ENCODE data around the gene CYP3A7.
"Not testable (repeated sequence)": the region's sequence is repeated elsewhere in the genome, so short reads cannot be mapped to it uniquely, and the experiment has no call there.

The CYP3A7 gene

DNA sequence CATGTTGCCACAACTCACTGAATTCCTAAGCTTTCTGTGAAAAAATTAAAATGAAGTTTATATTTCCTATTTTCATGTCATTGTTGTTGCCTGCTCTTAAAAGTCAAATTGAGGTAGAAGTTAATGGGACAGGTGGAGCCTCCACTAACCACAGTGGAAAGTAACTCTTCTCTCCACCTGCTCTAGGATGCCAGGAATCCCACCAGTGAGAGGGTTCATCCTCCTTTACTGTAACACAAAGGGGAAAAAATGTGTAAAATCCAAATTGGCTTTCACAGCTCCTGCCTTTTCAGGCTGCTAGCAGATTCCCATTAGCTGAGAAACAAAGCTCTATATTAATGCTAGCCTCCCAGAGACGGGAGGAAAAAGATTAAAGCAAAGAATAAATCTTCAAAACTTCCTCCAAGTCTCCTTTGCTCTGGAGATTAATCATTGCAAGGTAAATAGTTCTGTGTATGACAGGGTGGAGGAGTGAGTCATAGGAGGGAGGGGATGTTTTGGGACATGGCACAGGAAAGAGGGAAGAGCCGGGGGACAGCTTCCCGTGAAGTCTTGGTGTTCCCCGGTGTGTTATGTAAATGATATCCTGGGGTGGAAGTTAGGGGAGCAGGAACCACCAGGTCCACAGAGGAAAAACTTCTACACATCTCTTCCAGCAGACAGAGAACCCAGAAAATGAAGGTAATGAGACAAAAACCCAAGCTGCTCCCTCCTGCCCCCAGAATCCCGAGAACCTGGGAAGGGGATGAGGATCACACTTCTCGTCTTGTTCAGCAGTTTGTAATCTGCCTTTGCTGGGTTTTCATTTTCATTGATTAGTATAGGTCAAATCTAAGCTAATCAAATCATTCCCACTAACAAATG, 35.9 kb downstream of the CYP3A7 start:
- DNase-seq: not testable (repeated sequence)

DNA sequence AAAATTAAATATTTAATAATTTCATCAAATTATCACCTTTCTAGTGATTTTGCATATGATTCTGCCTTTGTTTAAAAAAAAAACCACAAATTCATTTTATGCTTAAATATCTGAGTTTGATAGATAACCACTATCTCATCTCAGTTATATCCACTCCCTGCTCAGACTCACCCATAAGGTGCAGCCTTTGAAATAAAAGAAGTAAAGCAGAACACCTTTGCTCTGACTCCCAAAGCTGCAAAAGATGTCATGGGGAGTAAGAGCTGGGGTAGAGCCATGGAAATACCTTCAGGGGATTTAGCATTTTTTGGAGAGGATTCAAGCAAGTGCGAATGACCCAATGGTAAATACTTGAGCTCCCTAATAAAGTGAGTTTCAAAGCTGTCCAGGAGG, 40.1 kb downstream of the CYP3A7 start:
- DNase-seq: no peak

DNA sequence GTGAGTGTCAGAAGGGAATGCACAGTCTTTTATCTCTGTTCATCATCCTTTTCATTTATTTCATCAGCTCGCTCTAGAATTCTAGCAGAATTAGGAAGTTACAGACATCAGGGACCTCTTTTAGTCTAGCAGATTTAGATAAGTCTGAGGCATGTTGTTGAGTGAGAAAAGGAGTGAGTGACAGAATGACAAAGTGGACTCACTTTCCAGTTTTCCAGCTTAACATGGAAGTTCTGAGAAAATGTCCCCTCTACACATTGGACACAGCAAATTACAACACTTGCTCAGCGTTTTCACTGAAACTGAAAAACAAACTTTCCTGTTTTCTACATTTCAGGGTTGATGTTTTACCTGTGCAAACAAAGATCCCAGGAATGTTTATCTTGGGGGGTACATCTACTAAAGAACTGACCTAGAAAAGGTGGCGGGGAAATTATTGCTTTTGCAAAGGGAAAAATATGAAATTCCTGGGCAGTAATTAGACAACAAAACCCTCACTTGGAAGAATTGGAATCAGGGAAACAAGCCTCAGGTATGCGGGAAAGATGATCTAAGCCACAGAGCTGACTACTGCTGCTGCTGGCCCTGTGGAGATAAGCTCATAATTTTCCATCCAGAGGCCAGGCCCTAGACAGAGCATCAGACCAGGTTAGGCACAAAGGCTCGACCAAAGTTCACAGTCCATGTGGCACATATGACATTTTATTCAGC, 40.6 kb downstream of the CYP3A7 start:
- DNase-seq: no peak

DNA sequence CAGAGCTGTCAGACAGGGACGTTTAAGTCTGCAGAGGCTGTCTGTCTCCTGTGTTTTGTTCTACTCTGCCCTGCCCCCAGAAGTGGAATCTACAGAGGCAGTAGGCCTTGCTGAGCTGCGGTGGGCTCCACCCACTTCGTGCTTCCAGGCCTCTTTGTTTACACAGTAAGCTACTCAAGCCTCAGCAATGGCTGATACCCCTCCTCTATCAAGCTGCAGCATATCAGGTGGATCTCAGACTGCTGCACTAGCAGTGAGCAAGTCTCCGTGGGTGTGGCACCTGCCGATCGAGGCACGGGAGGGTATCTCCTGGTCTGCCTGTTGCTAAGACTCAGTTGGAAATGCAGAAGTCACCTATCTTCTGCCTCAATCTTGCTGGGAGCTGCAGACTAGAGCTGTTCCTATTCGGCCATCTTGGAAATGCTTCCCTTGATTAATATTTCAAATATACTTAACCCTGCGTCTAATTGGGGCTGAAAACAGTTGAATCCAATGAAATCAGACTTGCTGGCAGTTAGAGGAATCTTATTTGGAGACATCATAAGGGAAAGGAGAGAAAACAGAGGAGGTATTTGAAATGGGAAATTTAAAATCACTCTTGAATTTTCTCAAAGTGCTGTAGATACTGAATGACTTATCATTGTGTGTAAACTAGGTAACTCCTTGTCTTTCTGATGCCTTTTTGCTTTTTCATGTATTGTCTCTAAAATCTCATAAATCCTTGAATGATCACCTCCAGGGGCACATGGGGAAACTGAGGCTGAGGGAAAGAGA, 41.4 kb downstream of the CYP3A7 start:
- DNase-seq: no peak

DNA sequence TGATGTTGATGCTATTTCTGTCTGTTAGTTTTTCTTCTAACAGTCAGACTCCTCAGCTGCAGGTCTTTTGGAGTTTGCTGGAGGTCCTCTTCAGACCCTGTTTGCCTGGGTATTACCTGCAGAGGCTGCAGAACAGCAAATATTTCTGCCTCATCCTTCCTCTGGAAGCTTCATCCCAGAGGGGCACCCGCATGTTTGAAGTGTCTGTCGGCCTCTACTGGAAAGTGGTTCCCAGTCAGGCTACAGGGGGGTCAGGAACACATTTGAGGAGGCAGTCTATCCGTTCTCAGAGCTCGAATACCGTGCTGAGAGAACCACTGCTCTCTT, 41.9 kb downstream of the CYP3A7 start:
- no peak for DNase-seq

DNA sequence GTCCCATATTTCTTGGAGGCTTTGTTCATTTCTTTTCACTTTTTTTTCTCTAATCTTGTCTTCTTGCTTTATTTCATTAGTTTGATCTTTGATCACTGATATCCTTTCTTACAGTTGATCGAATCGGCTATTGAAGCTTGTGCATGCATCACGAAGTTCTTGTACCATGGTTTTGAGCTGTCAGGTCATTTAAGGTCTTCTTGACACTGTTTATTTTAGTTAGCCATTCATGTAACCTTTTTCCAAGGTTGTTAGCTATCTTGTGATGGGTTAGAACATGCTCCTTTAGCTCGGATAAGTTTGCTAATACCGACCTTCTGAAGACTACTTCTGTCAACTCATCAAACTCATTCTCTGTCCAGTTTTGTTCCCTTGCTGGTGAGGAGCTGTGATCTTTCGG, 42.4 kb downstream of the CYP3A7 start:
- not testable (repeated sequence) for DNase-seq

DNA sequence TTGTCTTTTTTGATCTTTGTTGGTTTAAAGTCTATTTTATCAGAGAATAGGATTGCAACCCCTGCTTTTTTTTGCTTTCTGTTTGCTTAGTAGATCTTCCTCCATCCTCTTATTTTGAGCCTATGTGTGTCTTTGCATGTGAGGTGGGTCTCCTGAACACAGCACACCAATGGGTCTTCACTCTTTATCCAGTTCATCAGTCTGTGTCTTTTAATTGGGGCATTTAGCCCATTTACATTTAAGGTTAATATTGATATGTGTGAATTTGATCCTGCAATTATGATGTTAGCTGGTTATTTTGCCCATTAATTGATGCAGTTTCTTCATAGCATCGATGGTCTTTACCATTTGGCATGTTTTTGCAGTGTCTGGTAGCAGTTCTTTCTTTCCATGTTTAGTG, 43.3 kb downstream of the CYP3A7 start:
- DNase-seq: not testable (repeated sequence)

DNA sequence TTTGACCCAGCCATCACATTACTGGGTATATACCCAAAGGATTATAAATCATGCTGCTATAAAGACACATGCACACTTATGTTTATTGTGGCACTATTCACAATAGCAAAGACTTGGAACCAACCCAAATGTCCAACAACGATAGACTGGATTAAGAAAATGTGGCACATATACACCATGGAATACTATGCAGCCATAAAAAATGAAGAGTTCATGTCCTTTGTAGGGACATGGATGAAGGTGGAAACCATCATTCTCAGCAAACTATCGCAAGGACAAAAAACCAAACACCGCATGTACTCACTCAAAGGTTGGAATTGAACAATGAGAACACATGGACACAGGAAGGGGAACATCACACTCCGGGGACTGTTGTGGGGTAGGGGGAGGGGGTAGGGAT, 44.1 kb downstream of the CYP3A7 start:
- not testable (repeated sequence) for DNase-seq

DNA sequence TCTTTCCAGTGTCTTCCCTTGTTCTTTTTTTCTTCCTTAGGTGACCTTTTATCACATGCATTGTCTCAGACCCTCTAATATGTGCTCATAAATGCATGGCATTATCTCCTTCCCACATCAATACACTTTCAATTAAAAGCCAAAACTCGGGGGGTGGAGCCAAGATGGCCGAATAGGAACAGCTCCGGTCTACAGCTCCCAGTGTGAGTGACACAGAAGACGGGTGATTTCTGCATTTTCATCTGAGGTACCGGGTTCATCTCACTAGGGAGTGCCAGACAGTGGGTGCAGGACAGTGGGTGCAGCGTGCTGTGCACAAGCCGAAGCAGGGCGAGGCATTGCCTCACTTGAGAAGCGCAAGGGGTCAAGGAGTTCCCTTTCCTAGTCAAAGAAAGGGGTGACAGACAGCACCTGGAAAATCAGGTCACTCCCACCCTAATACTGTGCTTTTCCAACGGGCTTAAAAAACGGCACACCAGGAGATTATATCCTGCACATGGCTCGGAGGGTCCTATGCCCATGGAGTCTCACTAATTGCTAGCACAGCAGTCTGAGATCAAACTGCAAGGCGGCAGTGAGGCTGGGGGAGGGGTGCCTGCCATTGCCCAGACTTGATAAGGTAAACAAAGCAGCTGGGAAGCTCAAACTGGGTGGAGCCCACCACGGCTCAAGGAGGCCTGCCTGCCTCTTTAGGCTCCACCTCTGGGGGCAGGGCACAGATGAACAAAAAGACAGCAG, 49.0 kb downstream of the CYP3A7 start:
- not testable (repeated sequence) for DNase-seq

DNA sequence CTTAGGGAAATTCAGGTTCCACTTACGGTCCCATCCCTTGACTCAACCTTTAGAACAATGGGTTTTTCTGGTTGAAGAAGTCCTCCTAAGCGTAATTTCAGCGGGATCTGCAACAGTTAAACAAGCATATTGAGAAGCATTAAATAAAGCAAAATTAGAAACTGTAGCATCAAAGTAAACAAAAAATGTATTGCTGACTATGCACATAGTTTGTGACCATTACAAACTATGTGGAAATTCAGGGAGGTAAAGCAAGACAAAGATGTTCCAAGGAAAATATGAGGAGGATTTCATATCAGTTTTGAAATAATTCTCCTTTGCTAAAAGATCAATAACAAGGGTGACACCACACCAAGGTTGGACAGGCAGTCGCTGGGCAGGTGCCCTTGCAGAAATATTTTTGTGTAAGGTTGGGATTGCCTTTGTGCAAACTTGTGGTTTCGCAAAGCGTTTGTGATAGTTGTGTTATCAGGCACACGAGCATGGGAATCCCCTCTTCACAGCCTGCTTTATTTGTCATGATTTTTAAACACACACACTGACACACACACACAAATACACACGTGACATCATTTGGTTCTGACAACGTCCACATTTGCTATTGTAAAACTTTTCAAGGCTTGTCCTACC, 49.8 kb downstream of the CYP3A7 start:
- DNase-seq: no peak

DNA sequence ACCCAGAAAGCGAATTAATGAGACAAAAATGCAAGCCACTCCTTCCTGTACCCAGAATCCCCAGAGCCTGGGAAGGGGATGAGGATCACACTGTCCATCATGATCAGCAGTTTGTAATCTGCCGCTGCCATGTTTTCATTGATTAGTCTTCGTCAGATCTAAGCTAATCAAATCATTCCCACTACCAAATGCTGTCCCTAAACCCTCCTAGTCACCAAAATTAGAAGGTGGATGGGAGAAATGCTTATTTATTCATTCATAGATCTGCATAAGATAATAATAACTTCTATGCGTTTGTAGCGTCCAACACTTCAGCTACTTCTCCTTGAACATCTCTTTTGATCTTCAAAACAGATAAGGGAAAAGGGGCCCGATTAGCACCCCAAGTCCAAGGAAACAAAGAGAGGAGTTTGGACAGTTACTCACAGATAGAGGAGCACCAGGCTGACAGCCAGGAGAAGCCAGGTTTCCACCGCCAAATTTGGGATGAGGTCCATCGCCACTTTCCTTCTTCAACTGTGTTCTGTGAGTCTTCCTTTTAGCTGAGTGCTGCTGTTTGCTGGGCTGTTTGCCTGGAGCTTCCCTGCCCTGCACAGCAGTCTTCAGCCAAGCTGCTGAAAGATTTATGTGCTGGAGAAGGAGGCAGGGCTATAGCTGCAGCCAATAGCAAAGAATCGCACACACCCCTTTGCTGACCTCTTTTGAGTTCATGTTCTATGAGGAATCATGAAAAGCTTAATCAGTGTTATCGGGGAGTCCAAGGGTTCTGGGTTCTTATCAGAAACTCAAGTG, 55.4 kb downstream of the CYP3A7 start, which contains the start of gene CYP3A5:
Gene CYP3A5, minus strand, starts transcription at position 597 of the 792 bp plus-strand sequence. Its CDS starts 100 bp downstream, at position 497.
- no peak for DNase-seq

DNA sequence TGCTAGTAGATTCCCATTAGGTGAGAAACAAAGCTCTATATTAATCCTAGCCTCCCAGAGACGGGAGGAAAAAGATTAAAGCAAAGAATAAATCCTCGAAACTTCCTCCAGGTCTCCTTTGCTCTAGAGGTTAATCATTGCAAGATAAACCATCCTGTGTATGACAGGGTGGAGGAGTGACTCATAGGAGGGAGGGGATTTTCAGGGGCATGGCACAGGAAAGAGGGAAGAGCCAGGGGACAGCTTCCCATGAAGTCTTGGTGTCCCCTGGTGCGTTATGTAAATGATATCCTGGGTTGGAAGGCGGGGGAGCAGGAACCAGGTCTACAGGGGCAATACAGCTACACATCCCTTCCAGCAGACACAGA, 56.0 kb downstream of the CYP3A7 start:
- no peak for DNase-seq

DNA sequence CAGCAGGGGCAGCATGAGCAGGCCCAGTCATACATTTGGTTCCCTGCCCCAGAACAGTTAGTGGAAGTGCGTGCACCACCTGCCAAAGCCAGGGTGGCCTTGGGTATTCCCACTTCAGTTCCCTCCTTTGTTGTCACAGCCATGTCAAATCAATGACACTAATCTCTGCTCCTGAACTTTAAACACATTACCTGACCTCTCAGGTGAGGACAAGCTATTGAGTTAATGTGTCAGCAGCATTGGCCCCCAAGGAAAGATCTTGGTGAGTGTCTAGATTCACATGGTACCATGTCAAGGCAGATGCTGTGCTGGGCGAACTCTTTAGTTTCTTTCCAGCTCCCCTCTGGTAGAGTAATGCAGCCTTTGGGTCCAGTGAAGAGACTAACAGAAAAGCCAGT, 57.3 kb downstream of the CYP3A7 start:
- no peak for DNase-seq

DNA sequence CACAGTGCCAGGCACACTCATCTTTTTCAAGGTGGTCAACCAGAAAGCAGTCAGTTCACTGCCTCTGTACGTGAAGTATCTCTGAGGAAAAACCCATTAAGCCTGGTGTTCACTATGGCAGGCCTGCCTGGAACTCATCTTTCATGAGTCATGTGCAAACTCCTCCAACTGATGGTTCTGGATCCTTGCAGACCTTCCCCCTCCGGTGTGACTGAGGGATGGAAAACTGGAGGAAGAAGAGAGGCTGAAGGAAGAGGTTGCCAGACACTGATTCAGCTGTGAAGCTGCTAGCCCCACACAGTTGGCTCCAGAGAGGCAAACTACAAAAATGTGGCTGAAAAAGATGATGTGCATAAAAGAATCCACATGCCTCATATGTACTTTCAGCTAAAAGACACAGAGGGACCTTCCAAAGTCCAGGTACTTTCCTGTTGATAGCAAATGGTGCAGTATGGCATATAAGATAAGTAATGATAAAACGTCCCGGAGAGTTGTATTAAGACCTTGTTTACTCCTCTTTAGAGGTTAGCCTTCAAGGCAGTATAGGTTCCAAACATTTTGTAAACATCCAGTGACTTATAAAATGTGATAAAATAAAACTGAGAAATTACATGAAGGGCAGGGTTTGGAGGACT, 57.9 kb downstream of the CYP3A7 start:
- DNase-seq: no peak

DNA sequence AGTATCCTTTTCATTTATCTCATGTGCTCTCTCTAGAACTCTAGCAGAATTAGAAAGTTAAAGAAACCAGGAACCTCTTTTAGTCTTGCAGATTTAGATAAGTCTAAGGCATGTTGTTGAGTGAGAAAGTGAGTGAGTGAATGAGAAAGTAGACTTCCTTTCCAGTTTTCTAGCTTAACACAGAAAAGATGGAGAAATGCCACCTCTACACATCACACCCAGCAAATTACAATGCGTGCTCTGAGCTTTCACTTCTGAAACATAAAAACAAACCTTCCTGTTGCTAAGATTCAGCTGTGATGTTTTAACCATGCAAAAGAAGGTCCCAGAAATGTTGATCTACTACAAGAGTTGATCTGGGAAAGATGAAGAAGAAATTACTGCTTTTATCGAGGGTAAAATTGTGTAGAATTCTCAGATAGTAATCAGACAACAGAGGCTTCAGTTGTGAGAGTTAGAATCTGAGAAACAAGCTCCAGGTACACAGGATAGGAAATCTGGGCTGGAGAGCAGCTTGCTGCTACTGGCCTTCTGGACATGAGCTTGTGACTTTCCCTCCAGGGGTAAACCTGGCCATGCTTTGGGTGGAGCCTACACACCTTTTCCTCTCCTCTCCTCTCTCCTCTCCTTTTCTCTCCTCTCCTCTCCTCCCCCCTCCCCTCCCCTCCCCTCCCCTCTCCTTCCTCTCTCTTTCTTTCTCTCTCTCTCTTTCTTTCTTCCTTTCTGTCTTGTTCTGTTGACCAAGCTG, 59.8 kb downstream of the CYP3A7 start:
- DNase-seq: no peak

DNA sequence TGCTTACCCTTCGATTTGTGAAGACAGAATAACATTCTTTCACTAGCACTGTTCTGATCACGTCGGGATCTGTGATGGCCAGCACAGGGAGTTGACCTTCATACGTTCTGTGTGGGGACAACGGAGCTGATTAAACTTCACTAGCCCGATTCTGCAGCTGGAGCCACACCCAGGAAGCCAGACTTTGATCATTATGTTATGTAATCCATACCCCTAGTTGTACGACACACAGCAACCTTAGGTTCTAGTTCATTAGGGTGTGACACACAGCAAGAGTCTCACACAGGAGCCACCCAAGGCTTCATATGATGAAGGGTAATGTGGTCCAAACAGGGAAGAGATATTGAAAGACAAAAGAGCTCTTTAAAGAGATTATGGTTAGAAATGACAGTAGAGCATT, 62.4 kb downstream of the CYP3A7 start:
- no peak for DNase-seq

DNA sequence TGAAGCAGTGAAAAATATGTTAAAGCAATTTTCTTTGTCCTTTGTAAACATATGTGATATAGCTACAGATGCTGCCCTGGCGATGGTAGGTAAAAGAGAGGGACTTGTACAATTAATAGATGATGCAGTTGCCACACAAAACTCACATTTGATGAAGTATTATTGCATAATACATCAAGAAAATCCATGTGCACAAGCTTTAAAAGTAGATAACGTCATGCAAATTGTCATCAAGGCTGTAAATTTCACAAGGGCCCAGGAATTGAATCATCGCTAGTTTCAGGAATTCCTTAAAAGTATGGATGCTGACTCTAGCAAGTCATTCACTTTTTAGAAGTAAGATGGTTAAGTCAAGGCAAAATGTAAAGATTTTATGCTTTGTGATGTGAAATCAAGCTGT, 65.2 kb downstream of the CYP3A7 start:
- DNase-seq: no peak

DNA sequence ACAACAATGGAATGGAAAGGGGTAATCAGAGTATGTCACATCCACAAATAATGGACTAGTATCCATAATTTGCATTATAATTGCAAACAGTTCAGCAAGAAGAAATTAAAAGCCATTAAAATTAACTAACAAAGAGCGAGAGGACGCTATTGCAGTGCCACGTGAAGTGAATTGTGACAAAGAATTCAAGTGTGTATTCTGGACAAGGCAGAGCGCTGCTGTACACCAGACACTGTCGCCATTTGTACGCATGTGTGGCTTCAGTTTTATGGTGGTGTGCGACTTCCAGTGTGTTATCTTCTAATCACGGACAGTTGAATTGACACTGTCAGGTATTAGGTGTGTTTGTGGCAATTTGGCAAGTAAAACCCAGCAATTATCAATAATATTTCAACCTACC, 66.5 kb downstream of the CYP3A7 start:
- DNase-seq: no peak

DNA sequence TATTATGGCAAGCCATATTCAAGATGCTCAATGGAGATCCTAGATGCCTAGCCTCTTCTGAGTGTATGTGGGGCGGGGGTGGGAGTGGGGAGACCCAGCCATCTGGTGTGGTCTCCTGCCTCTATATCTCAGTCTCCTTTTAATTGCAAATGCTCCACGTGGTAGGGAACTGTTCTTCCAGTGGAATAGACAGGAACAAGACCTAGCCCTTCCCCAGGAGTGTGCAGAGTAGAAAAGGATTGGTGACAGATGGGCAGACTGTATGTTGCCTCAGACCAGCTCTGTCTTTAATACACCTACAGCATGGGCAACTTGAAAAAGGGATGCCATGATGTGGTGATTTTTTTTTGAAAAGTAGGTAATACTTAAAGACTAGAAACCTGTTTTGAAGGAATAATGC, 67.8 kb downstream of the CYP3A7 start:
- no peak for DNase-seq

DNA sequence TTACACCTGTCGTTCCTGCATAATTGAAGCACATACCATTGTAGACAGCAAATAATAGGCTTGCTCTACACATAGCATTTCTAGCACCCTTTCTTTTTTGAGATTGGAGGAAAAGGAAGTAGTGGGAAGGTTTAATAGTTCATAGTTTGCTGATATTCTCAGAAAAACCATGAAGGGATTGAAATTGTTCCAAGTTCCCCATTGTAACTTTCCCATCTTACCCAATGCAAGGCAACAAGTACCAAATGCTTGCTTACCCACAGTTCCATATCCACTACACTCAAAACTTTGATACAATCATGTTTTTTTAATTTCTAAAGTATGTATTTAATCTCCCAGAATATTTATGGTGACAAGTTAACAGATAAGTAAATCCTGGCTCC, 69.0 kb downstream of the CYP3A7 start:
- no peak for DNase-seq
